GM19099 (cell line): Measurements from ENCODE around the gene DLL4.

ENCODE experiments used
- POLR2A ChIP-seq: IDR thresholded peaks from 3 replicates; pipeline ENCODE4 v1.6.1; 2011; ENCODE audit warnings: low read depth; ENCODE audit not compliant: insufficient read length; ENCODE audit errors: extremely low read depth

Gene DLL4

GRCh38 chr15:40928821-40929659 is at the start of gene DLL4:
Gene DLL4, plus strand, starts transcription at chr15:40929340. Its CDS starts 329 bp downstream, at chr15:40929669.
- peak; percentile 82 for TF ChIP-seq POLR2A

DNA sequence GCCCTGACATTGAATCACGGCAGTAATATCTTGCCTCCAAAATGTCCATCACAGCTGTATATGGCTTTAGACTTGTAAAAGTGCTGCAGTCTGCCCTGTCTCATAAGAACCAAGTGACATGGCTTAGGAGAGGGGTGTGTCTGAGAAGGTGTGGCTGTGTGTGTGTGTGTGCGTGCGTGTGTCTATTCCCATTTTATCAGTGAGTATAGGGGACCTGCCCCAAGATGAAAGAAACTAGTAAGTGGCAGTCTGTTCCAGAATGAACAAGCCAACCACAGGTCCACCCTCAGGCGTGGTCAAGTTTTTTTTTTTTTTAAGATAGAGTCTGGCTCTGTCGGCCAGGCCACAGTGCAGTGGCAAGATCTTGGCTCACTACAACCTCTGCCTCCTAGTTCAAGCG is 49.5 kb upstream of the DLL4 start:
- no peak for TF ChIP-seq POLR2A

DNA sequence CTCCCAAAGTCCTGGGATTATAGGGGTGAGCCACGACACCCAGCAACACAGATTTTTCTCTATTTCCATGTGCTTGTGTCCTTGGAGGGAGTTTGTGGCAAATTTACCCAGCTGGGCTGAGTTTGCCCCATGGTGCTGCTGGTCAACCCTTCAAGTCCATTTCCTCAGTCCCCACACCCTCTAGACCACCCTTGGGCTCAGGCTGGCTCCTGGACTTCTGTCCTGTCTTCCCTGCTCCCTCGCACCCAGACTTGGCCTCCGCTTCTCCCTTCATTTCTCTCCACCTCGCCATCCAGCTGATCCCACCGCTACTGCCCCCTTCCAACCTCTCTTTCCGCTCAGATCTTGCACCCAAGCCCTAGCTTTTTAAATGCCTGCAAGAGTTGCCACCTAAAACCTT is 47.8 kb upstream of the DLL4 start:
- no peak for TF ChIP-seq POLR2A

DNA sequence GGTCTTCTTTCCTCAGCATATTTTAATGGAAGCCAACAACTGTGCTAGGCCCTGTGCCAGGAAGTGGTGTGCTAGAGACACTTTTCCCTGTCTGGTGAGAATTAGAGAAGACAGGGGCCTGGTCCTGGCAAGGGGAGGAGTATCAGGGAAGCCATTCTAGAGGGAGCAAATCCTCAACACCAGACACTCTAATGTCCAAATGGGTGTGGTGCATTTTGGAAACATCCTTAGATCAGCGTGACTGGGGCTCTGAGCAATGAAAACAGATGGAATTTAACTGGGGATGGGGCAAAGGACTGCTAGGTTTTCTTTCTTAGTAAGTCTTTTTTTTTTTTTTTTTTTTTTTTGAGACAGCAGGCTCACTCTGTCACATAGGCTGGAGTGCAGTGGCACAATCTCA is 42.6 kb upstream of the DLL4 start:
- no peak for TF ChIP-seq POLR2A

DNA sequence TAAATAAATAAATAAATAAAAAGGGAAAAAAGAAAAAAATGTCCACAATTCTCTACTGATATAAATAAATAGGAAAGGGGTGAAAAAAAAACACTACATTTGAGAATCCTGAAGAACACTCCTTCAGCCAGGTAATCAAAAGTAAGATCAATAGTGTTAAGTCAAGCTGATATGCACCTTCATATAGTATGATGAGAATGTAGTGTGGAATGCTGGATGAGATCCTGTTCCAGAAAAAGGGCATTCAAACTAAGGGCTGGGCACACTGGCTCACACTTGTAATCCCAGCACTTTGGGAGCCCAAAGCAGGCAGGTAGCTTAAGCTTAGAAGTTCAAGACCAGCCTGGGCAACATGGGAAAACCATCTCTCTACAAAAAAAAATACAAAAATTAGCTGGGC is 40.0 kb upstream of the DLL4 start:
- TF ChIP-seq POLR2A, result no peak

- no peak for TF ChIP-seq POLR2A
Measured at GRCh38 chr15:40891138-40891537, 38.0 kb upstream of the DLL4 start.

- TF ChIP-seq POLR2A, result no peak
Measured at GRCh38 chr15:40891810-40892446, 37.2 kb upstream of the DLL4 start.

- TF ChIP-seq POLR2A, result no peak
Measured at GRCh38 chr15:40892447-40893012, 36.6 kb upstream of the DLL4 start.

- TF ChIP-seq POLR2A, result no peak
Measured at GRCh38 chr15:40893019-40893670, 36.0 kb upstream of the DLL4 start.

- peak; percentile 65 for TF ChIP-seq POLR2A
Measured at GRCh38 chr15:40893733-40894680, 35.1 kb upstream of the DLL4 start, which contains the start of gene VPS18. Gene VPS18, plus strand, starts transcription at chr15:40894450. Its CDS starts 319 bp downstream, at chr15:40894769.

- no peak for TF ChIP-seq POLR2A
Measured at GRCh38 chr15:40894681-40895448, 34.3 kb upstream of the DLL4 start.

GRCh38 chr15:40899536-40900207 is 29.5 kb upstream of the DLL4 start:
- no peak for TF ChIP-seq POLR2A
